NB4 (cell line): Measurements from ENCODE around the gene LIME1.

Experiments used
- DNase-seq: peaks from one replicate; pipeline ENCODE4 v3.0.0; 2010; ENCODE audit warnings: low read depth
- H3K4me3 ChIP-seq: one replicate; pipeline ENCODE4 v1.5.1; 2011; ENCODE audit warnings: mild to moderate bottlenecking, low read depth, low read length, moderate library complexity
- CTCF ChIP-seq: IDR thresholded peaks from one replicate; pipeline ENCODE4 v1.5.1; 2012; ENCODE audit warnings: low read depth, low read length
- MAX ChIP-seq: IDR thresholded peaks from 2 replicates; pipeline ENCODE4 v1.6.1; 2011; ENCODE audit warnings: low read depth, low read length
- MYC ChIP-seq: IDR thresholded peaks from 2 replicates; pipeline ENCODE4 v1.6.1; 2011; ENCODE audit warnings: low read depth, low read length
- POLR2A ChIP-seq: IDR thresholded peaks from 2 replicates; pipeline ENCODE4 v1.6.1; 2011; ENCODE audit warnings: mild to moderate bottlenecking; ENCODE audit not compliant: insufficient read length; ENCODE audit errors: extremely low read depth

The LIME1 gene

GRCh38 chr20:63701051-63701328 lies 35.5 kb upstream of the LIME1 start:
- H3K4me3 ChIP-seq = no peak overlapping the region
- DNase-seq = no peak
- TF ChIP-seq MAX (no peak), CTCF (no peak), POLR2A (no peak), MYC (no peak)

- DNase-seq = no peak
- no peak for TF ChIP-seq MYC
- TF ChIP-seq MAX = no peak
- no peak for TF ChIP-seq POLR2A
- no peak for TF ChIP-seq CTCF
- H3K4me3 ChIP-seq = no peak overlapping the region
These were observed 35.0 kb upstream of the LIME1 start for GRCh38 chr20:63701329-63702035.

GRCh38 chr20:63702036-63702665 lies 34.3 kb upstream of the LIME1 start:
- DNase-seq = peak; percentile 7
- no peak for TF ChIP-seq MAX
- no peak for TF ChIP-seq CTCF
- no peak for TF ChIP-seq POLR2A
- no peak for TF ChIP-seq MYC
- H3K4me3 ChIP-seq = no peak overlapping the region

GRCh38 chr20:63702751-63703470 lies 33.6 kb upstream of the LIME1 start:
- peak; percentile 9 for DNase-seq
- TF ChIP-seq MAX (no peak), MYC (no peak), POLR2A (no peak), CTCF (no peak)
- H3K4me3 ChIP-seq = no peak overlapping the region

- peak; percentile 7 for DNase-seq
- no peak overlapping the region for H3K4me3 ChIP-seq
- TF ChIP-seq CTCF (no peak), MYC (no peak), POLR2A (no peak), MAX (no peak)
These were observed 32.9 kb upstream of the LIME1 start for GRCh38 chr20:63703471-63703975.
